KOPT-K1 (cell line): ENCODE results near the gene LTBP1.

Experiments
- H3K27ac ChIP-seq: fragments of 200-600 bp; sonication (generic); 2 replicates; pipeline ENCODE4 v1.5.1; 2016; ENCODE audit warnings: antibody characterized with exemption, mild to moderate bottlenecking, low read depth, low read length; ENCODE audit not compliant: poor library complexity, severe bottlenecking
- H3K36me3 ChIP-seq: fragments of 200-600 bp; sonication (generic); 2 replicates; pipeline ENCODE4 v1.5.1; 2017; ENCODE audit warnings: antibody characterized with exemption, mild to moderate bottlenecking, low read length, moderate library complexity; ENCODE audit not compliant: insufficient read depth
- H3K9me3 ChIP-seq: fragments of 200-600 bp; sonication (generic); 2 replicates; pipeline ENCODE4 v1.5.1; 2017; ENCODE audit warnings: antibody characterized with exemption, low read length, mild to moderate bottlenecking; ENCODE audit not compliant: insufficient read depth, poor library complexity, severe bottlenecking

The LTBP1 gene

GRCh38 chr2:33104052-33104623 is 157.4 kb downstream of the LTBP1 start:
- Histone ChIP-seq H3K36me3 (no peaks in the 10 kb centered on the region), H3K27ac (no peak overlapping the region), H3K9me3 (no peaks in the 10 kb centered on the region)

DNA sequence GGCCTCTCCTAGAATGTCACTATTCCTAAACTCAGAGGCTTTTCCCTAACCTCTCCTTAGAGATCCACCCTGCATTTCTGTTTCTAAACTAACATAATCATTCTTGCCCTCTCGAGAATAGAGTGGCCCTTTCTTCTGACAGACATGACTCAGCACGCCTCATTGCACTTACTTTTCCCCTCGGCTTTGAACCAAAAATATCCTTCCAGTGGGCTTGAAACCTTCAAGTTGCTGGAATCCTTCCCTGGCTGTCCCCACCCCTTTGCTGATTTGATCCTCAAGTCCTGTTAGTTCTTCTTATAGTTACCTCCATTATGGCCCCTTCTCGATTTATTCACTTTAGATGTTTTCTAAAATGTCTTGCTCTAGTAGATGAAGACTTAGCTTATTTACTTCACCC is 158.0 kb downstream of the LTBP1 start:
- H3K27ac ChIP-seq, result no peak overlapping the region
- H3K36me3 ChIP-seq, result no peaks in the 10 kb centered on the region
- H3K9me3 ChIP-seq, result no peaks in the 10 kb centered on the region

- Histone ChIP-seq H3K27ac (no peak overlapping the region), H3K36me3 (no peaks in the 10 kb centered on the region), H3K9me3 (no peaks in the 10 kb centered on the region)
These were observed 159.4 kb downstream of the LTBP1 start for GRCh38 chr2:33106115-33106514.

- no peak overlapping the region for H3K27ac ChIP-seq
- H3K9me3 ChIP-seq, result no peaks in the 10 kb centered on the region
- no peaks in the 10 kb centered on the region for H3K36me3 ChIP-seq
These were observed 161.1 kb downstream of the LTBP1 start for GRCh38 chr2:33107690-33108482.

- Histone ChIP-seq H3K36me3 (no peaks in the 10 kb centered on the region), H3K27ac (no peak overlapping the region), H3K9me3 (no peaks in the 10 kb centered on the region)
These were observed 162.0 kb downstream of the LTBP1 start for GRCh38 chr2:33108483-33109443.

DNA sequence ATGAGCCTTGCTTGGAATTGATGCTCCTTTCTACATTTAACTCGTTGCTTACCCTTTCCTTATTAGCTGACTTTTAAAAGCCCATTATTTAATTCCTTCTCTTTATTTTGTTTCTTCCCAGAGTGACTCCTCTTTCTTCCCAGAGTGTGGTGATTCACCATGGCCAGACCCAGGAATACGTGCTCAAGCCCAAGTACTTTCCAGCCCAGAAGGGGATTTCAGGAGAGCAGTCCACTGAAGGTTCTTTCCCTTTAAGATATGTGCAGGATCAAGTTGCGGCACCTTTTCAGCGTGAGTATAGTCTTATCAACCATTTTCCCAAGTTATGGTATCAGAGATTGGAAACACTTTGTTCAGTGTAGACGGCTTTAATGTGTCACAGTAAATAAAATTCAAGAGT is 163.7 kb downstream of the LTBP1 start:
- H3K27ac ChIP-seq, result no peak overlapping the region
- no peaks in the 10 kb centered on the region for H3K9me3 ChIP-seq
- H3K36me3 ChIP-seq, result no peaks in the 10 kb centered on the region

GRCh38 chr2:33111002-33111446 is 164.3 kb downstream of the LTBP1 start:
- no peaks in the 10 kb centered on the region for H3K36me3 ChIP-seq
- no peaks in the 10 kb centered on the region for H3K9me3 ChIP-seq
- no peak overlapping the region for H3K27ac ChIP-seq

DNA sequence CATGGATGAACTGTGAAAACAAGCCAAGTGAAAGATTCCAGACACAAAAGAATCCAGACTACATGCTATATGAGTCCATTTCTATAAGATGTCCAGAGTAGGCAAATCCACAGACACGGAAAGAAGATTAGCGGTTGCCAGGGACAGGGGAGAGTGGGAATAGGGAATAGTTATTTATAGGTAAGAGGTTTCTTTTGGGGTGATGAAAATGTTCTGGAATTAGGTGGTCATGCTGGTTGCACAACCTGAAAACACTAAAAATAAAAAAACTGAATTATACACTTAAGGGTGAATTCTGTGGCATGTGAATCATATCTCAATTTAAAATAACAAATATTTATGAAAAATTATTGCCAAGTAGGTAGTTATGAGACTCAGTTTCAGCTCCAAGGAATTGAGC is 168.4 kb downstream of the LTBP1 start:
- no peaks in the 10 kb centered on the region for H3K9me3 ChIP-seq
- H3K27ac ChIP-seq, result no peak overlapping the region
- no peaks in the 10 kb centered on the region for H3K36me3 ChIP-seq

GRCh38 chr2:33115728-33116127 is 169.0 kb downstream of the LTBP1 start:
- H3K36me3 ChIP-seq, result no peaks in the 10 kb centered on the region
- no peaks in the 10 kb centered on the region for H3K9me3 ChIP-seq

DNA sequence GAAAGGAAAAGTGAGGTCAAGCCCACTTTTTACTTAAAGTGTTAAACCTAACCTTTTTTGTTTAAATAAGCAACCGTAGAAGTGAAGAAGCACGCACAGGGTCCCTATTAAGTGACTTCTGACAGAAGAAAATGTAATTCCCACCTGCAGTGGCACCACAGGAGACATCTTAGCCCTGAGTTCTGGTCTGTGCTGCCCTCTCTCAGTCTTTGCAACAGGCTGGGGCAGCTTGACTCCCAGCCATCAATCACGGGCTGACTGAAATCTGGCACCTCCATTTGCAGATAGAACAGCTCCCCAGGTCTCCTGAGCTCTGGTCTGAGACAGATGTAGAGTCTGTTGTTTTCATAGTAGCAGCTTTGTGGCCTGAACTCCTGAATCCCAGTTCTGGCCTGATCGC is 170.0 kb downstream of the LTBP1 start:
- no peaks in the 10 kb centered on the region for H3K9me3 ChIP-seq
- H3K36me3 ChIP-seq, result no peaks in the 10 kb centered on the region
- H3K27ac ChIP-seq, result no peak overlapping the region

More at GRCh38 chr2:33115728-33116127, 169.0 kb downstream of the LTBP1 start:
- no peak overlapping the region for H3K27ac ChIP-seq

GRCh38 chr2:33118651-33119050 is 171.9 kb downstream of the LTBP1 start:
- Histone ChIP-seq H3K9me3 (no peaks in the 10 kb centered on the region), H3K36me3 (no peaks in the 10 kb centered on the region), H3K27ac (no peak overlapping the region)

DNA sequence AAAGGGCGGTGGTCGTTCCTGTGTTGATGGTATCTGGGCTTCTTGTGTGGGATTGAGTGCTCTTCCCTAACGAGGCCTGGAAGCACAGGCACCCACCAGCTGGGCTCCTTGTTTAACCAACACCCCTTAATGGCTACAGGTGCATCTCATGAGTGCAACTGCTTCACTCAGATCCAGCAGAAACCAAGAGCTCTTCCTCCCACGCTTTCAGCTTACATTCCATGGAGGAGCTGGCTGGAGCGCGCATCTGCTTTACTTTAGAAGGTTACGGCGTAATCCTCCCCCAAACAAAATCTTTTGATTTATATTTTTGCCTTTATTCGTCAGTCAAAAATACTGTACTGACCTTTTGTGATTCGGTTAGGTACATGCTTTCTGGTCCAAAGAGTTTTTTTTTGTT is 174.7 kb downstream of the LTBP1 start:
- H3K27ac ChIP-seq, result no peak overlapping the region
- H3K9me3 ChIP-seq, result no peaks in the 10 kb centered on the region
- no peaks in the 10 kb centered on the region for H3K36me3 ChIP-seq

- Histone ChIP-seq H3K36me3 (no peaks in the 10 kb centered on the region), H3K27ac (no peak overlapping the region), H3K9me3 (no peaks in the 10 kb centered on the region)
These were observed 175.2 kb downstream of the LTBP1 start for GRCh38 chr2:33121925-33122324.

GRCh38 chr2:33122726-33123125 is 176.0 kb downstream of the LTBP1 start:
- no peaks in the 10 kb centered on the region for H3K9me3 ChIP-seq
- no peaks in the 10 kb centered on the region for H3K36me3 ChIP-seq
- no peak overlapping the region for H3K27ac ChIP-seq

- Histone ChIP-seq H3K27ac (no peak overlapping the region), H3K9me3 (no peaks in the 10 kb centered on the region), H3K36me3 (no peaks in the 10 kb centered on the region)
These were observed 176.5 kb downstream of the LTBP1 start for GRCh38 chr2:33123216-33123615.
